CD4-positive, alpha-beta T cell treated with Interleukin-10 for 1 hour (primary cell): Measurements from ENCODE around the gene SSTR4.

Source experiments
- DNase-seq: peaks from one replicate; pipeline ENCODE4 v3.0.0-alpha.2; 2020

SSTR4 gene

DNA sequence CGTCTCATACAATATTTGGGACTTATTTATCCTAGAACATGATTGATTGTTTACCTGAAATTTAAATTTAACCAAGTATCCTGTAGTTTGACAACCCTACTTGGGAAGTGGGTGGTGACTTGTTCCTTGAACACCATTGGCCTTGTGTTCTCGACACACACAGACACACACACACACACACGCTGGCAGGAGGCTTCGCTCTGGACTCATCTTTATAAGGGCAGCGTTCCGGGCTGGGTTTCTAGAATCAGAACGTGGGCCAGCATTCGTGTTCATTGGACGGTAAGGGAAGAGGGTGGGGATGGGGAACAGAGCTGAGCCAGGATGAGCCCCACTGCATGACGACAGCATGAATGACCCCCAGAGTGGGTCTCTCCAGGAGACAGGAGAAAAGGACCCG, 16.2 kb upstream of the SSTR4 start:
- no peak for DNase-seq

DNA sequence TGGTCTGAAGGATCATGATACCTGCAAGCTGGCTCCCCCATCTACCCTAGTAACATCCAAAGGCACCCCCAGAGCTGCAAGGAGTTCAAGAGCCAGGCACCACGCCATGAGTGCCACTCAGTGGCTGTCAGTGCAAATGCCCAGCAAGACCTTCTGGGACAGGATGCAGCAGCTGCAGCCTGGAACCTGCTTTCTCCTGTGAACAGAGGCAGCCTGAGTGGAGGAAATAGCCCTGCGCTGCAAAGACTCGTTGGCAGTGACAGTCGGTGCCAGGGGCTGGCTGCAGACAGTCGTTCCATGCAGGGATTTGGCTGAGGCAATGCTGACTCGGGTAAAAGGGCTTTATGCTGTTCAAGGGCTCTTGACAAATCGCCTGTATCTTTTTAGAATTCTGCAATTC, 15.7 kb upstream of the SSTR4 start:
- DNase-seq, result no peak

DNA sequence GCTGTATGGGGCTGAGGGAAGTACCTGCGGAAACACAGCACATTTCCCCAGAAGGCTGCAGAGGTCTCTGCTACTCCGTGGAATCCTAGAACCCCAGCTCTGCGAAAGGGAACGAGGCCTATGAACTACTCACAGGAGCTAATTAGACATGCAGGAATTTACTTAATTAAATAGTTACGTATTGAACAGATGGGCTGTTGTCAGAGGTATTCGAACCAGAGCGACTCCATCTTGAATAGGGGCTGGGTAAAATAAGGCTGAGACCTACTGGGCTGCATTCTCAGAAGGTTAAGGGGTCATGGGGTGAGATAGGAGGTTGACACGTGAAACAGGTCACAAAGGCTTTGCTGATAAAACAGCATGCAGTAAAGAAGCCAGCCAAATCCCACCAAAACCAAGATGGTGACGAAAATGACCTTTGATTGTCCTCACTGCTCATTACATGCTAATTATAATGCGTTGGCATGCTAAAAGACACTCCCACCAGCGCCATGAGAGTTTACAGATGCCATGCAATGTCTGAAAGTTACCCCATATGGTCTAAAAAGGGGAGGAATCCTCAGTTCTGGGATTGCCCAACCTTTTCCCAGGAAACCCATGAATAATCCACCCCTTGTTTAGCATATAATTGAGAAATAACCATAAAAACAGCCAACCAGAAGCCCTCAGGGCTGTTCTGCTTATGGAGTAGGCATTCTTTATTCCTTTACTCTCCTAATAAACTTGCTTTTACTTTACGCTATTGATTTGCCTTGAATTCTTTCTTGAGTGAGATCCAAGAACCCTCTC, 14.7 kb upstream of the SSTR4 start:
- no peak for DNase-seq

DNA sequence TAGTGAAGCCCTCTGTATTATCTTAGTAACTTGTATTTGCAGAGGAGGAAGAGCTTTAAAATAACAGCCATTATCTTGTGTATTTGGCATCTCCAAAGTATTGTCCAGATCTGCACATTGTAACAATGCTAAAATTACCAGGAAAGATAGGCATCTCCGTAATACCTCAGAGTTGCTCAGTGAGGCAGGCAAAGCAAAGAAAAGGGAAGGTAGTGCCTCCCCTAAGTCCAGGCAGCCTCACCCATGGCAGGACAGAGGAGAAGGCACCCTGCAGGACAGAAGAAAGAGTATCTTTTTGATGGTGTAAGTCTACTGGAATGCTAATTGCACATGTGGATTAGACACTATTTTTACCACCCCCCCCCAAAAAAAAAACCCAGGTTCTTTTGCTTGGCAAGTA, 13.6 kb upstream of the SSTR4 start:
- DNase-seq, result no peak

DNA sequence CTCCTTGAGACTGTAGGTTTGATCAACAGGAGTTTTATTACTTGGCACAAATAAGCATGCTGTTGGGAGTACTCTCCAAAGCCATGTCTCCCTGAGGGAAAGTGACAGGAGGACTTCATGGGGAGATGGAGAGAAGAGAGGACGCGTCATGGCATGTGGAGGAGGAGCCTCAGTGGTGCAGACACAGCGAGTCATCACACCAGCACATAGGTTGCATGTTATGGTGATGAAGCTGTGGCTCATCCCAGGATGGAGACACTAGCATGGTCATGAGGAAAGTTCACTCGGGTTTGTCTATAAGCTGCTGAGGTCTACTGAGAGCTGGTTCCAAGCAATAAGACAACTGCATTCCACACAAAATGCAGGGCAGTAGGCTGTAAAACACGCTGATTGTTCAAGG, 13.2 kb upstream of the SSTR4 start:
- no peak for DNase-seq

DNA sequence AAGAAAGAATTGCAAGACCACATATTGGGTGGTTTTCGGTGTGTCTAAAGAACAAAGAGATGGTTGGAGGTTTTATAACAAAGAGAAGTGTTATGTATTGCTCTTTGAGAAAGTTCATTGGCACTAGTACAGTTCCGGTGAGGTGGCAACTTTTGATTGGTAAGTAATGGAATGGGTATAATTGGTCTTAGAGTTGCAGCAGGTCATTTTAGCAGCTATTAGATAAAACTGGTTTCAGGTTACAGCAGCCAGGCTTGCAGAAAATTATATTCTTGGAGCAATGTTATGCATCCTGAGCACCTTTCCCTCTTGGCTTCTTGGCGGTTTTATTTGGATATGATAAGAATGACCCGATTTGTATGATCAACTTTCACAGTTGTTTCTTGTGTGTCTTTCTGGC, 12.3 kb upstream of the SSTR4 start:
- no peak for DNase-seq

DNA sequence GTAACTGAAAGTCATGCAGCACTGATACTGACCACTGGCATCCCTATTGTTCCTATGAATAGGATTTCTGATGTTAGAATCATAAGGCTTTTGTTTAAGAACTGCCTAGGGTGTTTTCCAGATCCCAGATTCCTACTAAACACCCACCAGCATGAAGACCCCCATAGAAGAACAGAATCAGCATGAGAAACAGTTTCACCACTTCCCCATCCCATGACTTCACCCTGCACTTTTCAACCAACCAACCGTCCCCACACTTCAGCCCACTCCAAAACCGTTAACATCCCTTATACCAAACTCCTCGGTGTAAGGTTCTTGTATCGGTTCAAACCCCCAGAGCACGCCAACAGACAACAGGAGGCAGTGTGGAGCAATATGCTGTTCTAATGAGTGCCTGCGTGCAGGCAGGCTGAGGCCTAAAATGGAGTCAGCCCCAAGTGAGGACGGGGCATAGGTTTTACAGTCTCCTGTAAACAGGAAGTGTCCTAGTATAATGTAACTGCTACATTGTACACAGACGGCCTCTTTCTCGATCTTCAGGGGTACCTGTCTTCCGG, 11.4 kb upstream of the SSTR4 start:
- DNase-seq, result no peak

DNA sequence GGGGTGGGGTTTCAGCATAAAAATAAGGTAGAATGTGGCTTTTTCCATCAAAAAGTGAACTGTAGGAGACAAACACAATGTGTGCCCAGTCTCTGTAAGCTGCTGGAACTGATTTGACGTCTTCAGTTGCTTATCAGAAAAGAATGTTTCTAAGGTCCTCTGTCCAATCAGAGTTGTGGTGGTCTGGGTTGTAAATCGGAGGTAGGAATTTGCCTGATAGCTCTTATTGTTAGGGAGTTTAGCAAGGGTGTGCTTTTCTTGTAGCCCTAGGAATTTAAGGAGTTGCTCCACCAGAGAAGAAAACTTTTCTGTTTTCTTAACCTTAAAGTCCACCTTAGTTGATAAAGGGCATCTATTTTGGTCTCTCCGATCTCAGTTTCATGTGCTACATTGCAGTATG, 10.4 kb upstream of the SSTR4 start:
- no peak for DNase-seq

DNA sequence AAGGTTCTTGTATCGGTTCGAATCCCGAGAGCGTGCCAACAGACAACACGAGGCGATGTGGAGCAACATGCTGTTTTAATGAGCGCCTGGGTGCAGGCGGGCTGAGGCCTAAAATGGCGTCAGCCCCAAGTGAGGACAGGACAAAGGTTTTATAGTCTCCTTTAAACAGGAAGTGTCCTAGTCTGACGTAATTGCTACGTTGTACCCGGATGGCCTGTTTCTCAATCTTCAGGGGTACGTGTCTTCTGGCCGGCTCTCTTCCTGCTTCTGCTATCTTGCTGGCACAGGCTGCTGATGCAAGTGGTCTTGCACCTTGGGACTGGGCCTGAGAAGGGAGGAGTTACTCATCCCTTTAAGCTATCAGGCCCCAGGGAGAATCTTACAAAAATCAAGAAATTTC, 9.6 kb upstream of the SSTR4 start:
- DNase-seq, result peak; percentile 13

DNA sequence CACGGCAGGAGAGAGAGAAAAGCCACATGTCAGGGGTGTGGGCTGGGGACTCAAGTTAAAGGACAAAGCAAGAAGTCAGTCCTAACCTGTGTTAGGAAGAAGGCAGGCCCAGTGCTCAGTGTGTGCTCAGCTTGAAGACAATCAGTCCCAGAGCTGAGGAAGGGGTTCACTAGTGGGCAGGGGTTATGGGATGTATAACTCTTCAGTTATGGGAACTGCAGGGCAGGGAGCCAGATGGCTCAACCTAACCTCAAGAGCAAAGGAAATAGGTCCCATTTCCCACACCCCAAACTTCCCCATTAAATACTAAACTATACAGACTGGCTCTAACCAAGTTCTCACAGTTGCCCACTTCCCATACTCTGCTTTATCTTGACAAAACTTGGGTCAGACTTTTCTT, 7.4 kb upstream of the SSTR4 start:
- no peak for DNase-seq

DNA sequence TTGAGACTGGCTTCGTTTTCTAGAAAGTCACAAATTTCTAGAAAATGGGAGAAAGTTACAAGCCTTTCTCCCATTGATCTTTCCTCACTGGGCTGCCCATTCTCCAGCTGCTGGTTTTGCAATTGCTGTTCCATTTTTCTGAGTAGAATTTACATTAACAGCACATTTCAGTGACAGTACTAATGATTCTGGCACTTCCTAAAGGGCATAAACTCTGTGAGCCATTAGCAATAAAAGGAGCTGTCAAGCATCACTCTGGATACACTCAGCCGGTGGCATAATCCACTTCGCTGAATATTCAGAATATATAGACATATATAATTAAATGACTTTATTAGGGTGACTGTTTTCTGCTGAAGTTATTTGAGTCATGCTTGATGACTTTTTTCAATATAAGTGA, 6.7 kb upstream of the SSTR4 start:
- no peak for DNase-seq

DNA sequence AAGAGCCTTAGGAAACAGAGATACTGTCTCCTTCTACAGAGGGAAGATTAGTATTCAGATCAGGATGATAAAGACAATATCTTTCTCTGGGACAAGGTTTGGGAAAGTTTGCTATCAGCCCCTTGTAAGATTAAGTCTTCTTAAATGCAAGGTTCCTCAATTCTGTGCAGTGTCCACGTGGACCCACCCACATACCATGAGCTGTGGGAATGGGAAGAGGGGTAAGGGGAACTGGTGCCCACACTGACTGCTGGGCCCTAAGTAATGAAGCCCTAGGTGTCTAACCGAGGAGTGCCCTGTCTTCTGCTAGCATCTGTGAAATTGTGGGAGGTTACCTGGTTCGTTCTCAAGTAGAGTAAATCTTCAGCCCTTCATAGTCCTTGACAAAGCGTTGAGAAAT, 5.8 kb upstream of the SSTR4 start:
- DNase-seq, result no peak

DNA sequence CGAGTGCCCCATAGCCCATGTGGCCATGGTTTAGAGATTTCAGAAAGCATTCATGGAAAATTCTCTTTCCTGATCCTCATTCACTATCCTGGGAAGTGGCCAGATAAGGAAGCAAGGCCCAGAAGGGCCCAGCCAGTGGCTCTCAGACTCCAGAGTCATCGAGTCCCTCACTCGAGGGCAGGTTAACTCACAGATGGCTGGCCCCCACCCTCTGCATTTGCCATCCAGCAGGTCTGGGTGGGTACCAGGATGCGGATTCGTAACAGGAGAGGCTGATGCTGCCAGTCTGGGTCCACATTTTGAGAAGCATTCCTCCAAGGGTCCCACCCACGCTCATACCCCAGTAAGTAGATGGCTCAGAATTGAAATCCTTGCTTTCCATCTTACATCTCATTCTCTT, 3.8 kb upstream of the SSTR4 start:
- DNase-seq, result no peak

DNA sequence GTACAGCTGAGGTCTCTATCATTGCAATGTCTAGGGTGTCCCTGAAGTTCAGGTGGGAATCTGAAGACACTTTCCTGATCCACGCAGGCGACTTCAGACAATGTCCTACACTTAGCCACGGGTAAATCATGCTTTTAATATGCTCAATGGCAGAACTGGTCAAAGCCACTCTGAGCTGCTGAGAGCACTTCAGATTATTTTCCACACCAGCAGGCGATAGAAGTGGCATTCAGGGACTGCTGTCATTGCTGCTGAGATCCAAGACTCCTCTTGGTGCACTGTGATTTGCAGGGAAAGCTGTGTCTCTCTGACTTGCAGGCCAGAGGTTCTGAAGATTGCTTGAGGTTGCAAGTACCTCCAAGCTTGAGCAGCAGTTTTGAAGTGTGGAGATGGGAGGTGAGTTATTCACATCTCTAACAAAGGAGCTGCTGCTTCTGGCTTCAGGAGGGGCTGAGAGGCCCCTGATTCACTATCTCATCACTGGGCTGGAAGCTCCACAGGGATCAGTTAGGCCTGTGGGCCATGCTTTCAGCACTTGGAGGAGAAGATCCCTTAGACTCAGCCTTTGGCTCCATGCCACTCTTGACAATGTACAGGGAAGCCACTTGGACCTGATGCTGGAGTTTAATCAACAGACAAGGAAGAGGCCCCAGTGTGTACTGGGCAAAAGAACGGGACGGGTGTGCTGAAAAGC, 2.9 kb upstream of the SSTR4 start:
- DNase-seq, result no peak

DNA sequence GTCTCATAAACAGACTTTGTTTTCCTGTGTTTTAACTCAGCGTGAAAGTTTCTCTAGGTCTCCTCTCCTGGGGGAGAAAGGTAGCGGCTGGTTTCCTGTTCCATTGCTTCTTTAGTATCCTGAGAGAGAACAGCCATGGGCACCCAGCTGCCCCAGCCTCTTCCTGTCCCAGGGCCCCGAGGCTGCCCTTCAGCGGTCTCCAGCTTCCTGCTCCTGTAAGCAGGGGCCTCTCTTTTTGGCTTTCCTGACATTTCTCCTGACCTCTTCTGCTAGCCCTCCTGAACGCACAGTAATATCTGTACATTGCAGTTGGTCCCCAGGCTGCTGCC, 2.4 kb upstream of the SSTR4 start:
- DNase-seq, result no peak

DNA sequence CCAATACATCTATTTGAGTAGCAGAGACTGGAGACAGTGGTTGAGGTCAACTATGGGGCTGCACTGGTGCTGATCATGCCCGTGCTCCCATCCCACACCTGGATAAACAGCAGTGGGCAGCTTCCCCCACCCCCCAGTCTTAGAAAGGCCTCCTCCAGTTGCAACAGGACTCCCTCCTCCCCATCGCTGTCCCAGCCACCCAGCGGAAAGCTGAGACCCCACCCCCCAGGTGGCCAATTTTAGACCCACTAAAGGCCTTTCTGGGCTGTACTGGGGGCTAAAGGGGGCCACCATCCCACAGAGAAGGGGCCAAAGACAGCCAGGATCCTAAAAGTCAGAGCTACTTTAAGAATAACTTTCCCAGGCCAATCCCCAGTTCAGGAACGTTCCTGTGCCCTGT, 1.2 kb upstream of the SSTR4 start:
- no peak for DNase-seq

DNA sequence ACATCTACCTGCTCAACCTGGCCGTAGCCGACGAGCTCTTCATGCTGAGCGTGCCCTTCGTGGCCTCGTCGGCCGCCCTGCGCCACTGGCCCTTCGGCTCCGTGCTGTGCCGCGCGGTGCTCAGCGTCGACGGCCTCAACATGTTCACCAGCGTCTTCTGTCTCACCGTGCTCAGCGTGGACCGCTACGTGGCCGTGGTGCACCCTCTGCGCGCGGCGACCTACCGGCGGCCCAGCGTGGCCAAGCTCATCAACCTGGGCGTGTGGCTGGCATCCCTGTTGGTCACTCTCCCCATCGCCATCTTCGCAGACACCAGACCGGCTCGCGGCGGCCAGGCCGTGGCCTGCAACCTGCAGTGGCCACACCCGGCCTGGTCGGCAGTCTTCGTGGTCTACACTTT, 619 bp downstream of the SSTR4 start:
- DNase-seq, result no peak

DNA sequence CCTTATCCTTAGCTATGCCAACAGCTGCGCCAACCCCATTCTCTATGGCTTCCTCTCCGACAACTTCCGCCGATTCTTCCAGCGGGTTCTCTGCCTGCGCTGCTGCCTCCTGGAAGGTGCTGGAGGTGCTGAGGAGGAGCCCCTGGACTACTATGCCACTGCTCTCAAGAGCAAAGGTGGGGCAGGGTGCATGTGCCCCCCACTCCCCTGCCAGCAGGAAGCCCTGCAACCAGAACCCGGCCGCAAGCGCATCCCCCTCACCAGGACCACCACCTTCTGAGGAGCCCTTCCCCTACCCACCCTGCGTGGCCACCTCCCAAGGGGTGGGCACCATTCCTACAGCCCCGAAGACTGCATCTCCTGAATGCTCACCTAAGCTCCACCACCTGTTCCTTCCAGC, 1.3 kb downstream of the SSTR4 start:
- DNase-seq, result no peak

DNA sequence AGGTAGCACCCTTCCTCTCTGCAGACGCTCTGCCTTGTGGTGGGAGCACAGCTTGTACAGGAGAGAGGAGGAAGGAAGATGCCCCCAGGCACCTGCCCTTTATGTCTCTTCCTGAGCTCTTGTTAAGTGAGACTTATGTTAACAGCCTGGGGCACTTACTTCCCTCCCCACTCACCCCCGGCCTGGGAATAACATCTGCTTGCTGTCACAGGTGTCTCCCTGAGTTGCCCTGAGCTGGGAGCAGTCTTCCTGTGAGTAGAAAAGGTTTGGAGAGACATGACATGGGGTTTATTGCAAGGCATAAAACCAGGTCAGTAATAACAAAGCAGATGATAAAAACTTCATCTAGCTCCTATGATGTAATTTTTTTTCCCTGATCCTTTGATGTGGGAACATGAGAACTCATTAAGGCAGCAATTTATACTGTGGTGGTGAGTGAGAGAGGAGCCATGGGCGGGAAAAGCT, 1.9 kb downstream of the SSTR4 start:
- DNase-seq, result no peak

DNA sequence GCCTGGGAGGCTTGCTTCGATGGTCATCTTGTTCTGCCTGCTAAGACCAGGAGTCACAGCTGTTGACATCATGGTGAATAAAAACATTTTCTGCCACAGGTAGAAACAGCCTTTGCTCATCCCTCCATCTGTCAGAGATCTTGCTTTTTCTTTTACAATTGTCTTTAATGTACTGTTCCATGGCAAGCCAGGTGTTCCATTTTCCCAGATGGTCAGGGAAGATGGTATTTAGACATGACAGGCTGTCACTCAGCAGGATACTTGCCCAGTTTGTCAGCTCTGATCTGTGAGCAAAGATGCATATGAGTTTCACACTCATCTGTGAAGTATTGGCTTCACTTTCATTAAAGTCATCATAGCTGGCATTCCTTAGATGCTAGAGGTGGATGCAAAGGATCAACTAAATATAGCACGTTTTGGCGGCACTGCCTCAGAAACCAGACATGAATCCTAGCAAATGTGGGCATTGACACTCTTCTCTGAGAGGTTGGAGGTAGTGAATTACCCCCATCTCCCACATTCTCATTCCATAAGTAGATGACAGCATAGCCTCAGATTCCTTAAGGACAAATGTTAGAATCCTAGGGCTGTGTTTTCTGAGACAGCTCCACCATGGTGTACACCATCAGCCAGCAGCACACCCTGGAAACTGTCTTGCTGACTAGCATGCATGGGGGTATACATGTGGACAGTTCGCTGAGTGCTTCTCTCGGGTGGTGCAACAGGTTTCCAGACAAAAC, 4.2 kb downstream of the SSTR4 start:
- DNase-seq, result no peak

DNA sequence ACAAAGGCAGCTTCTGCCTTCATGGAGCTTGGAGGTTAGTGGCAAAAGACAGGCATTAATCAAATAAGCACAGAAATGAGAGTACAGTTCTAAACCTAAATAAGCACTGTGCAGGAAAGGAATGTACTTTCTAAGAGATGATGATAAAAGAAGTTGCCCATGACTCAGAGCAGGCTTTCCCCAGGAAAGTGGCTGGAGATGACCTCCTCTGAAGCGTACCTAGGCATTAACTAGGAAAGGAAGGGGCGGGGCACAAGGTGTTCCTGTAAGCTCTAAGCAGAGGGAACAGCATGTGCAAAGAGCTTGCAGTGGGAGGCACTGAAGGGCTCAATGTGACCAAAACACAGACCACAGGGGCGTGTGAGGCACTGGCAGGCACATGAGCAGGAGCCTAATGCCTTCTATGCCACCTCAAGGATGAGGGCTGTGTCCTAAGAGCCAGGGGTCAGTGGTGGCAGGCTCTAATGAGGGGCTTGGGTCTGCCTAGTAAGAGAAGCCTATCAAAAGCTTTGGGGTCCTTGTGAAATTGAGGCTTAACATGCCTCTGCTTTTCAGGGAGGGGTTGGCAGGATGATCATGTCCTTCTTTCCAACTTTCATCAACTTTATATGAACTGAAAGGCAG, 4.9 kb downstream of the SSTR4 start:
- no peak for DNase-seq

DNA sequence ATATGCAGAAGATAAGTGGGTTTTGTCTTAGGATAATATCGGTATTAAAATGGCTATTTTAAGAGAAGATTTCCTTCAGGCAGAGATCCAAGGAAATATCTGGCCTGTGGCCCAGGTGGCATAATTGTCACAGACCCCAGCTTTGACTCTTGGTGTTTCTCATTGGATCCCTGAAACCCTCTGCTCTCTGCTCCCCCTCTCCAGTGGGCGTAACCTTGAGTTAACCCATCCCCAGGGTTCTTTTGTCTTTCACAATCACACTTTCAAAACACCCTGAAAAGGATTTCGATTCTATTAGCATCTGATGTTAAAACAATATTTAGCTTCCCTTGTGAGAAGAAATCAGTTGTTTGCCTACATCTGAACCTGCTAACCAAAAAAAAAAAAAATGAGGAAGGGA, 7.2 kb downstream of the SSTR4 start:
- no peak for DNase-seq

DNA sequence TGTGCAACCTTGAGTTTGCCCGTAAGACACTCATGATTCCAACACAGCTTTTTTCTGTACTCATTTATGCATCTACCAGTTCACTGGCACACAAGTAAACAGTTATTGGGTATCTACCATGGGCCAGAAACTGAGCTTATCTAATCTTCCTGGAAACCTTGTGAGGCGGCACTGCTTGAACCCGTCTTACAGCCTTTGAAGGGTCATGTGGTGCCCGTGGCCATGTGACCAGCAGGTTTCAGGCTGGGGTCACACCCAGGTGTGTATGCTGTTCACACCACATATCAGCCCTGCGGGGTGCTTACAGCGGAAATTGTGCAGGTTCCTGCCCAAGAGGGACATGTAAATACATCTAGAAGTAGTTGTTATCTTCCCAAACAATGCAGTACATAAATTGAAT, 8.3 kb downstream of the SSTR4 start:
- no peak for DNase-seq
